ENCODE results near the gene CNFN. TPM values are rescaled to one million over a fixed set of nuclear protein-coding genes. Genes with fewer than 3 reads are reported as not detected.

Gene CNFN
- total RNA-seq, 4 donors from 2014 or later, result 5.0 TPM; not detected in 3

DNA sequence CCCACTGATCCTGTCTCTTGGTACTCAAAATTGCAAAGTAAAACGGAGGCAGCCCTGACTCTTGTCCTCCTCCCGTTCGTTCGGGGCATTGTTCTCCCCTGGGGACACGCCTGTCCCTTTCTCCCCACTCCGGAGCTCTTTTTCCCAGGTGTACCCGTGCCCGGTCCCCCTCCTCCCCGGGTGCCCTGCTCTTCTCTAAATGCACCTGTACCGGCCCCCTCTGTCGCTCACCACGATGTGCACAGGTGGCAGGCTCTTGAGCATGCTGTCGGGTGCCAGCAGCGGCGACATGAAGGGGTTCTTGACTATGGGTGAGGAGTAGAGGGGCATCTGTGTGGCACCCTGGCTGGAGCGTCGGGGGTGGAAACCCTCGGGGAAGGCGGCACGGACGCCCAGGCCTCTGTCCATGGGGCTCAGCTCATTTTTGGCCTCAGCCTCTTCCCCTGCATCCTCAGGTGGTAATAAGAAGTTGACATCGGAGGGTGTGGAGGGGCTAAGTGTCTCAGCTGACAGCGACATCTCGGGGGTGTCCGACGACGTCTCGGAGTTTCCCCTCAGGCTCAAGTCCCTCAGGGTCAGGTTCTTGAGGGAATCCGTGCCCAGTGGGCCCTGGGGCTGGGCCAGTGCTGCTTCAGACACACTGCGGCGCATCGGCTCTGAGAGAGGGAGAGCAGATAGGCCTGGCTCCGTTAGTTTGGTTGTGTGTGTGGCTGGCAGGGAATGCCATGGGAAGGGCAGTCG lies 12.4 kb upstream of the CNFN start:
- Histone ChIP-seq H3K36me3 (peaks cover 0 to 25% (median 0%) of the 10 kb centered on the region in 3 donors), H3K4me3 (peak overlapping the region in 2 of 4 donors; percentile 66 to 78), H3K27me3 (no peaks in the 10 kb centered on the region), H3K27ac (peak overlapping the region in 1 of 4 donors; percentile 69), H3K4me1 (peaks cover 0 to 26% (median 8%) of the 10 kb centered on the region in 4 donors), H3K9me3 (no peaks in the 10 kb centered on the region)
- 52 to 58% methylated on average over 31 to 34 of the region's 34 CpGs for WGBS, 2 donors
- TF ChIP-seq, protein P1, sequence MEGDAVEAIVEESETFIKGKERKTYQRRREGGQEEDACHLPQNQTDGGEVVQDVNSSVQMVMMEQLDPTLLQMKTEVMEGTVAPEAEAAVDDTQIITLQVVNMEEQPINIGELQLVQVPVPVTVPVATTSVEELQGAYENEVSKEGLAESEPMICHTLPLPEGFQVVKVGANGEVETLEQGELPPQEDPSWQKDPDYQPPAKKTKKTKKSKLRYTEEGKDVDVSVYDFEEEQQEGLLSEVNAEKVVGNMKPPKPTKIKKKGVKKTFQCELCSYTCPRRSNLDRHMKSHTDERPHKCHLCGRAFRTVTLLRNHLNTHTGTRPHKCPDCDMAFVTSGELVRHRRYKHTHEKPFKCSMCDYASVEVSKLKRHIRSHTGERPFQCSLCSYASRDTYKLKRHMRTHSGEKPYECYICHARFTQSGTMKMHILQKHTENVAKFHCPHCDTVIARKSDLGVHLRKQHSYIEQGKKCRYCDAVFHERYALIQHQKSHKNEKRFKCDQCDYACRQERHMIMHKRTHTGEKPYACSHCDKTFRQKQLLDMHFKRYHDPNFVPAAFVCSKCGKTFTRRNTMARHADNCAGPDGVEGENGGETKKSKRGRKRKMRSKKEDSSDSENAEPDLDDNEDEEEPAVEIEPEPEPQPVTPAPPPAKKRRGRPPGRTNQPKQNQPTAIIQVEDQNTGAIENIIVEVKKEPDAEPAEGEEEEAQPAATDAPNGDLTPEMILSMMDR (IDR thresholded peaks at IDR 0.05), result no peak
- TF ChIP-seq POLR2A (IDR thresholded peaks at IDR 0.05) (no peak), EP300 (IDR thresholded peaks at IDR 0.05) (no peak)
- no peak for DNase-seq (ENCODE audit: low spot score in 2 of 2)

GRCh38 chr19:42401365-42402303 lies 11.5 kb upstream of the CNFN start:
- no peaks in the 10 kb centered on the region for H3K9me3 ChIP-seq
- peak overlapping the region in 3 of 4 donors; percentile 52 to 70 (median 69) for H3K27ac ChIP-seq
- peak; percentile 78 to 92 for DNase-seq (ENCODE audit: low spot score in 2 of 2)
- WGBS, 2 donors, result 1% methylated on average over 42 to 64 of the region's 80 CpGs
- peak overlapping the region; percentile 45 to 78 (median 62) for H3K4me3 ChIP-seq
- H3K4me1 ChIP-seq, result peaks cover 0 to 31% (median 11%) of the 10 kb centered on the region in 4 donors
- TF ChIP-seq, protein P1 (IDR thresholded peaks at IDR 0.05), result peak; percentile 76 to 90 (median 81)
- TF ChIP-seq POLR2A (IDR thresholded peaks at IDR 0.05), result no peak
- no peaks in the 10 kb centered on the region for H3K27me3 ChIP-seq
- peaks cover 0 to 16% (median 0%) of the 10 kb centered on the region in 3 donors for H3K36me3 ChIP-seq

DNA sequence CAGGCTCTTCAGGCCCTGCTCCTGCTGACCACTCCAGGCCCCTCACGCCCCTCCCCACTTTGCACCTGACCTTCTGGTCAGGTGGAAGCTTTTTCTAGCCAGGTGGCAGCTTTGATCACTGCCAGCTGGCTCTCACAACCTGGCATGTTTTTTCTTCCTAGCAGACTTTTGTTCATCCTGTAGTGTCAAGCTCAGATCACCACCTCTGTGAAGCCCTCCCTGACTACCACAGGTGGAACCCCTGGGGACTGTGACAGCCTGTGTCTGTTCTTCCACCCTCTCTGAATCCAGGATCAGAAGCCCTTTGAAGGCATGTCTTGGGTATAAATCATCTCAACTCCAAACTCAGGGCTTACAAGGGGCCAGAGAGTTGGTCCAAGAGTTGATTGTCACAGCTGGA lies 10.3 kb upstream of the CNFN start:
- DNase-seq (ENCODE audit: low spot score in 2 of 2), result no peak
- Histone ChIP-seq H3K4me1 (peaks cover 0 to 37% (median 11%) of the 10 kb centered on the region in 4 donors), H3K27me3 (no peaks in the 10 kb centered on the region), H3K27ac (no peak overlapping the region), H3K9me3 (no peaks in the 10 kb centered on the region), H3K4me3 (no peak overlapping the region), H3K36me3 (peaks cover 0 to 4% (median 0%) of the 10 kb centered on the region in 3 donors)
- 87 to 91% methylated on average over 1 of the region's 1 CpG for WGBS, 2 donors
- no peak for TF ChIP-seq POLR2A (IDR thresholded peaks at IDR 0.05)
- TF ChIP-seq EP300 (IDR thresholded peaks at IDR 0.05), result no peak
- TF ChIP-seq, protein P1 (IDR thresholded peaks at IDR 0.05), result no peak

- H3K4me1 ChIP-seq, result peaks cover 0 to 33% (median 11%) of the 10 kb centered on the region in 4 donors
- no peaks in the 10 kb centered on the region for H3K36me3 ChIP-seq
- H3K9me3 ChIP-seq, result no peaks in the 10 kb centered on the region
- WGBS, 2 donors, result 21 to 23% methylated on average over 25 of the region's 25 CpGs
- H3K27ac ChIP-seq, result peak overlapping the region; percentile 79 to 88 (median 86)
- H3K27me3 ChIP-seq, result no peaks in the 10 kb centered on the region
- TF ChIP-seq, protein P1 (IDR thresholded peaks at IDR 0.05), result no peak
- TF ChIP-seq EP300 (IDR thresholded peaks at IDR 0.05) (no peak), POLR2A (IDR thresholded peaks at IDR 0.05) (no peak)
- peak overlapping the region; percentile 30 to 54 (median 52) for H3K4me3 ChIP-seq
- DNase-seq (ENCODE audit: low spot score in 2 of 2), result no peak
Observed at GRCh38 chr19:42397263-42398166, 7.4 kb upstream of the CNFN start.
